ENCODE measurements around the gene CLMN. TPM values are rescaled to one million over a fixed set of nuclear protein-coding genes. Genes with fewer than 3 reads are reported as not detected.

Gene CLMN
- total RNA-seq, 1 experiment from 2014 or later: 33.4 TPM

DNA sequence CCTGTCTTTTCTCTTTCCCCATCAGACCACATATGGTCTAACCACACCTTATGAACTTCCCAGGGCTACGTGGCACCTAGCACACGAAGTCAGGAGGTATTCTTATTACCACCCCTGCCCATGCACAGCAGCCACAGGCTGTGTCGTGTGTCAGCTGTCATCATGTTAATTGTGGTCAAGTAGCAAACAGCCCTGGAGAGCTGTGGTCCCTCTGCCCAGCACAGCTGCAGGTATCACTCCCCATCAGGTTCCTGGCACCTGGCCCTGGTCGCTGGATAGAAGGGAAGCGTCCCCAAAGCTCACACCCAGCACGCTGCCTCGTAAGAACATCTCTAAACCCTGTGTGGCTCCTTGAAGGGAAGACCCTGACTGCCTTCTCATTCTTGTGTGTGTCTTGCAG is 45.4 kb downstream of the CLMN start (continued):
- TF ChIP-seq POLR2A (IDR thresholded peaks at IDR 0.05; ENCODE audit: borderline replicate concordance, extremely low read depth, insufficient read depth, insufficient read length): no peak
- TF ChIP-seq ELF1 (IDR thresholded peaks at IDR 0.05; ENCODE audit: borderline replicate concordance, low read depth): no peak
- no peak for TF ChIP-seq SP1 (IDR thresholded peaks at IDR 0.05; ENCODE audit: low read depth)
- TF ChIP-seq EZH2 (IDR thresholded peaks at IDR 0.05): no peak
- no peak for TF ChIP-seq EGR1 (IDR thresholded peaks at IDR 0.05; ENCODE audit: low read depth)
- TF ChIP-seq YY1 (IDR thresholded peaks at IDR 0.05; ENCODE audit: extremely low read depth, insufficient replicate concordance, low read depth, low read length): no peak
- TF ChIP-seq EZH2phosphoT487 (IDR thresholded peaks at IDR 0.05; ENCODE audit: borderline replicate concordance): no peak

DNA sequence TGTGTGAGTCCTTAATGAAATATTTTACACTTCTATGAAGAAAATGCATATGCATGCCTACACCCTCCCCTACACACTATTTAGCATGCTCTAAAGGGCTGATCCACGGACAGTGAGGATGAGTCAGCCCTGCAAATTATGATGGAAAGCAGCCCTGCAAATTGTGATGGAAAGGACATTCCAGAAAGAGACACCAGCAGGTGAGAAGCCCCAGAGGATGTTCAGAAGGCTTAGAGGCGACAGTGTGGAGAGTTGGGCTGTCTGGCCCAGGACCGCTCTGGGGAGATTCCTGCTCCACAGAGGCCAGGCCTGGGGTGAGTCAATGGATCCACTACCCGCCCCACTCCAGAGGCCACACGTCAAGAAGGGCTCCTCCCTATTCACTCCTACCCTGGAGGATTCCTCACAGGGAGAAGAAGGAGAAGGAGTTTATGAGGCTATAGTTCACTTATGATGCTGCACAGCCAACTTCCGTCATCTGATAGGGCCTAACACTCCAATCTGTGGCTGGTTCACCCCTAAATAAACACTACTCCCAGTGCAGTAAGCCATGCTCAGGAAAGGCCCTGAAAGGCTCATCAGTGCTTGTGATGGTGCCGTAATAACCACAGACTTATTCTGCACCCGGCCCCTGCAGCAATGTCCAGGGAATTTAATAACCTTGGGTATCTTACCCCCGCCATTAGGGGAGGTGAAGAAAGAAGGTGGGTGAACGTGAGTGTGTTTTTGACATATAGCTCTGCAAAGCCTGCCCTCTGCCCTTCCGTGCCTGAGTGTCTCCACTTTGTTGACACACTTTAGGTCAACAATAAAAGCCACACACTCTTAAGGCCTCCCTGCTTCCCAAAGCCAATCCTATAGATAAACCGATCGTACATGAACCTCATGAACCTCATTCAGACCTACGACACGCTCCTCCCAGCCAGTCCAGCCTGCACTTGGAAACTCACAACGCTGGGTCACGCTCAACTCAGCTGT is 46.4 kb downstream of the CLMN start:
- Histone ChIP-seq H3K79me2 (ENCODE audit: insufficient read depth, low read length) (peaks cover 6% of the 10 kb centered on the region; the same call in 1 of the 2 replicates), H3K27ac (ENCODE audit: low read depth, low read length) (no peak overlapping the region), H3K27me3 (ENCODE audit: insufficient read depth, low read length) (no peaks in the 10 kb centered on the region), H4K20me1 (ENCODE audit: insufficient read depth) (no peaks in the 10 kb centered on the region), H3K4me1 (ENCODE audit: control insufficient read depth in 1 of 2, insufficient read depth in 2 of 2, low read length in 2 of 2) (peaks cover 0 to 25% of the 10 kb centered on the region in 2 experiments; a peak in 2 of 4 replicates), H3K9me3 (ENCODE audit: control insufficient read depth in 1 of 2, insufficient read depth in 1 of 2, low read depth in 1 of 2, low read length in 2 of 2) (no peaks in the 10 kb centered on the region), H2AFZ (ENCODE audit: low read depth, low read length, poor library complexity, severe bottlenecking) (no peak overlapping the region), H3K4me2 (ENCODE audit: low read length) (0 out of 2 replicates have a peak overlapping the region, but pooled peaks have one; percentile 14), H3K9me2 (ENCODE audit: insufficient read depth) (no peaks in the 10 kb centered on the region), H3K4me3 (replicated peaks in 1 of 2; ENCODE audit: low read depth in 1 of 2, low read length in 2 of 2) (no peak overlapping the region), H3K36me3 (ENCODE audit: control insufficient read depth in 1 of 2, insufficient read depth in 2 of 2, low read length in 2 of 2) (no peaks in the 10 kb centered on the region), H3K9ac (ENCODE audit: low read length) (no peak overlapping the region)
- intact Hi-C loops (cut with micrococcal nuclease): no loop called here
- CTCF ChIA-PET: no interaction called here
- no peak for DNase-seq (ENCODE audit: low read depth, low spot score)
- BruUV-seq (replicated peaks): no TSS peak
- TF ChIP-seq ELF1 (IDR thresholded peaks at IDR 0.05; ENCODE audit: borderline replicate concordance, low read depth) (no peak), POLR2AphosphoS5 (IDR thresholded peaks at IDR 0.05; ENCODE audit: low read depth, low read length) (no peak)
- RAD21 ChIA-PET (ENCODE audit: low non-redundant PET in 1 of 2, low total read pairs in 2 of 2, uncharacterized antibody in 2 of 2, unreplicated experiment in 2 of 2): no interaction called here
- ATAC-seq: no peak; the same call in 1 of the 2 replicates
- POLR2A ChIA-PET: no interaction called here
